DMS114 treated with DMSO at 0.1 percent for 48 hours (cell line): ENCODE data around the gene PKP4.

Experiments
- DNase-seq: peaks from one replicate; lab custom pipeline; 2025; ENCODE audit not compliant: unreplicated experiment; lab: John Stamatoyannopoulos, UW

PKP4 gene

GRCh38 chr2:158586491-158586890, 129.7 kb downstream of the PKP4 start:
- no peak for DNase-seq

GRCh38 chr2:158589303-158589702, 132.6 kb downstream of the PKP4 start:
- DNase-seq, result no peak

DNA sequence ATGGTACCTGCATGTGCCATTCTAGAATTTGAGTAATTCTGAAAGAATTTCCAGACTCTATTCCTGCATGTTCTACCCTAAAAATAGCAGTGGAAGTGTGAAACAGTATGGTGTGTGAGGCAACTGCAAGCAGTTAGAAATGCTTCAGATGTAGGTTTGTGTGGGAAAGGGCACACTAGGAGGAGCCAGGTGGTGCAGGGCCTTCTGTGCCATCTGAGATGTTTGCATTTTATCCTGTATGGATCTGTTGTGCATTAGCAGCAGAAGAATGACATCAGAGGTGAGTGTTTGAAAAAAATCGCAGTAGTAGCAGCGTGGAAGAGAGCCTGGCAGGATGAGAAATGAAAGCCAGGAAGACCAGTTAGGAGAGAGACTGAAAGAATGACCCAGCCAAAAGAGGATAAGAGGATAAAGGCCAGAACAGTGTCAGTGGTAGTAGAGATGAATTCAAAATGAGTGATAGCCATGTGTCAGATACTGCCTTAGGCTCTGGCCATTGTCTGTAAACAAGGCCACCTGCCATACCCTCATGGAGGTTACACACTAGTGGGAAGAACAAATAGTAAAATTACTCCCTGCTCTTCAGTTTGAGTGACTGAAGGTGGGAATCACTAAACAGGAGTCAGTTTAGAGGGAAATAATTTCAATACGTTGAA, 142.2 kb downstream of the PKP4 start:
- no peak for DNase-seq

GRCh38 chr2:158599609-158600008, 142.9 kb downstream of the PKP4 start:
- DNase-seq, result no peak

DNA sequence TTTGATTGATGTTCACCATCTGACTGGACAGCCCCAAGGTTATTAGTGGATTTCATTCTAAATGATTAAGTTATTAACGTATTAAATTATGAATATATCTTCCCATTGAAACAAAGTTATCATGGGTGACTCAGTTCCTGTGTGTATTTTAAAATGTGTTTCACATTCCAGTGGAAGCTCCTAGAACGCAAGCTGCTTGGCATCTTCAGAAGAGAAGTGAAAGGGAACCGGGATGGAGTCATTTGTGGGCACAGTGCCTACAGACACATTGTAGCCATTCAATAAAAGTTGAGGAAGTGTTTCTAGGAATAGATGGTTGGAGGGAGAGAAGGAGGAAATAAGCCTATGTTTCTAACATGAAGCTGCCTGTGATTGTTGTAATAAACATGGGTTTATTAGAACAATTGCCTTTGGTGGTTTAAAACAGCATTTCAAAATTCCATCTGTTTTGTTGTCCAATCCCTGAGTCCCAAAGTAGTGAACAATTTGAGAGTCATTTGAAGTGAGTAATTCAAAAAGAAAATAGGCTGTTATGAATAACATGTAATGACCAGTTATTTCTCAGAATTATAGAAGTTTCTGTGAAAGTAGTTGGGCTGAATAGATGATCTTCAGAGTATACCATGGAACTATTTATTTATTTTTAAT, 143.5 kb downstream of the PKP4 start:
- DNase-seq, result no peak

DNA sequence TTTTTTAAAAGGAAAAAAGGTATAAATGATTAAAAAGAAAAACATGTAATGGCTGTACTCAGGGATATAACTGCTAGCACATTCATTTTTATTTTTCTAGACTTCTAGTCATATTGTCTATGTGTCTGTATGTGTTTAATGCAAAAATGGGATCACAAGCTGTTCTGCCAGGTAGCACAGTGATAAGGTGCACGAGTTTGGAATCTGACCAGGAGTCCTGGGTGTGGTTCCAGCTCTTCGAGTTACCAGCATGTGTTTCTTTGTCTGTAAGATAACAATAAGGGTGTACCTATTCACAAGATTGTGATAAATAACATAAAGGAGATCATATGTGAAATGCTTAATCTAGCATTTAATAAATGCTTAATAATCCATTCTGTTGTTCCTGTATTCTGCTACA, 145.3 kb downstream of the PKP4 start:
- DNase-seq, result no peak

DNA sequence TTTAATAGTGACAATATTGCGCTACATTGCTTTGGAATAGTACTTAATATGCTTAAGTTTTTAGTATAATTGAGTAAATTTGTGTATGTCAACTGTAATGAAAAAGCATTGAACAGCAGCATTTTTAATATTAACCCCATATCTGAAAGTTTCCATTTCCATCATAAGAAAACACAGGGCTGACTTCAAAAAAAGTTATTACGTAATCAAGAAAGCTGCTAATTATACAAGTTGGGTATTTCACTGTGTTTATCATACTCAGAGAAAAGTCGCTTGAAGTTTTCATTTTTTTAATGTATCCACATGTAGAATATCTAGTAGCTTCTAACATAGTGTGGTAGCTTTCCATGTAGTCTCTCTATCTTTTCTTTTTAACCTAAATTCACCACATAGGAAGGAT, 146.5 kb downstream of the PKP4 start:
- no peak for DNase-seq

DNA sequence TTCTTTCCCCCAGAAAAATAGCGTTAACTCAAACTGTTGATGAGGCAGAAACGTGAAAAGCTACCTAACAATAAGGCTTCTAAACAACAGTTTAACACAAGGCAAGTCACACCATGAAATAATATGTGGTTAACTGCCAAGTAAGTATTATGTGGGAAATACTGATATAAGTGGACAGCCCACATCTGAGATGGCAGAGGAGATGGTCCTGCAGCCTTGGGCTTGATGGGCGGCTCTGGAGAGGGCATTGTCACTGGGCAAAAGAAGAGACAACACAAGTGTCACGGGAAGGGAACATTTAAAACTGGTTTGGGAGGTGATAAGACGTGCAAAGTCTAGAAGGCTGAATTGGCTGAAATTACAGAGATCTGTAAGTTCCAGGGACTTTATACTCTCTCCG, 147.2 kb downstream of the PKP4 start:
- DNase-seq, result no peak

- no peak for DNase-seq
Observed at GRCh38 chr2:158610059-158610458, 153.3 kb downstream of the PKP4 start.

DNA sequence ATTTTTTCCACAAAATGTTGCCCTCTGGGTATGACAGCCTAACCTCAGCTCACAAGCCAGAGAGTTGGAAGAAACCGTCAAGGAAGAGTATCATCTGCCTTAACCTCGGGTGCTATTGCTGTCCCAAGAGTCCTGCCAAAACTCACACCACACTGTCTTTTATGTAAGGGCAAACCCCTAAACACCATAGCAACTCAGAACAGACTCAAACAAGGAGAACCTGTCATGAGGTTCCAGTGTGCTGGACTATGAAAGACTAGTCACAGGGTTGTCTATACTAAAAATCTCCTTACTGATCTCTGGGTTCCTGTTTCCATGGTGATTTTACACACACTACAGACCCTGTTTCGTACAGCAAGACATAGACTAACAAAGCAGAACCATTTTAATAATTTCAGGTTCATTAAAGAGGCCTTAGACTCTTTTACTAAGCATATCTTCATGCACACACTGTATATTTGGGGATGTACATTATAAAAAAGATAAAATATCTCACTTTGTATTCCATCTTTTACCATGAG, 159.8 kb downstream of the PKP4 start:
- DNase-seq, result no peak

DNA sequence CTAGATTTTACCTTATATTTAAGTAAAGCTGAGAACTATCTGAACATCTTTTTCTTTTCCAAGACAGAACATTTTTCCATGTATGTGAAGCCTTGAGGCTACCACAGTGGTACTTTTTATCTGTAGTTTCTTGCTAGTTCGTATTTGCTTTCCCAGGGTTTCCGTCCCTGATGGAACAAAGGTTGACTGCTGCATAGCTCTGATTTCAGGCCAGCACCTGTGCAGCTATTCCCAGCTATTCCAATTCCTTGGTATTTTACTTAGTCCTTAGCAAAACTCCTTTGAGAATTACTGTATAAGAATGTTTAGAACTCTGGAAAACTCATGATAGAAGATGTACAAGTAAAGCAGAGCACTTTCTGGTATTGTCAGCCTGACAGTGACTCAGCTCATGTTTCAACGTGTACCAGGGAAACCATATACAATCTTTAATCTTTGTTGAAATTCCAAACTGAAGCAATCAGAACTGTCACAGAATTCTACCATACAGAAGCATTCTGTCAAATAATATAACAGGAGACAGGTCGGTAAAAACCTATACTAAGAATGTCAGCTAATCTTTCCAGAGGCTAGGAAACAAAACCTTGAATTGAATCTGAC, 162.2 kb downstream of the PKP4 start:
- DNase-seq, result no peak

DNA sequence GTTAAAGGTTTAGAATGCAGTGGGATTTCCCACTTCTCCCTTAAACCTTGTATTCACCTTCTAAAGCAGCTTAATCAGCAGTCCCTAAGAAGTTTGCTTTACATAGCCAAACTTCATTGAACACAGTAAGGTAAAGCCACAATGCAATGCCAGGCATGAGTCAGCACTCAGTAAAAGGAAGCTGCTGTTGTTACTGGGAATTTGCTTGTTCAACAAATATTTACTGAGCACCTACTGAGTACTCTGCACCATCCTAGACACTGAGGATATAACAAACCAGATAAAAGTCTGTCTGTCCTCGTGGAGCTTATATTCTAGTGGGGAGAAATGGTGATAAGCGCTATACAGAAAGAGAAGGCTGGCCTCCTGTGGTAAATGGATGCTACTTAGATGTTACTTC, 162.7 kb downstream of the PKP4 start:
- DNase-seq, result no peak

DNA sequence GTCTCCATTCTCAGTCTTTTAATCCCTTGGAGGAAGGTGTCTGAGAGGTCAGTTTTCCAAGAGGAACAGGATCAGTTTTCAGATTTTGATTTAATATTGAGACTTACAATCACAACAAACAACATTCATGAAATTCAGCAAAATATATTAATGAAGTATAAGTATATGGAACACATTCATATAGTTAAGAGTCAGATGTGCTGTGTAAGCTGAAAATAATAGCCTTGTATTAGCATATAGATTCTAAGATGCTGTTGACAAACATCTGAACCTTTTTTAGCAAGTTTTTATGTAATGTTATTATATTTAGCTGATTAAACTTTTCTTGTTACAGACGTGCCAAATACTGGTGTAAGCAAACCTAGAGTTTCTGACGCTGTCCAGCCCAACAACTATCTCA, 163.9 kb downstream of the PKP4 start:
- no peak for DNase-seq

- no peak for DNase-seq
Observed at GRCh38 chr2:158624071-158624667, 167.4 kb downstream of the PKP4 start.

DNA sequence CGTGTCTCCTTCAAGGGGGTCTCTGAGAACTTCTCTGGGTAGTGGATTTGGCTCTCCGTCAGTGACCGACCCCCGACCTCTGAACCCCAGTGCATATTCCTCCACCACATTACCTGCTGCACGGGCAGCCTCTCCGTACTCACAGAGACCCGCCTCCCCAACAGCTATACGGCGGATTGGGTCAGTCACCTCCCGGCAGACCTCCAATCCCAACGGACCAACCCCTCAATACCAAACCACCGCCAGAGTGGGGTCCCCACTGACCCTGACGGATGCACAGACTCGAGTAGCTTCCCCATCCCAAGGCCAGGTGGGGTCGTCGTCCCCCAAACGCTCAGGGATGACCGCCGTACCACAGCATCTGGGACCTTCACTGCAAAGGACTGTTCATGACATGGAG, 168.2 kb downstream of the PKP4 start:
- no peak for DNase-seq

- DNase-seq, result no peak
Observed at GRCh38 chr2:158629116-158629515, 172.4 kb downstream of the PKP4 start.

DNA sequence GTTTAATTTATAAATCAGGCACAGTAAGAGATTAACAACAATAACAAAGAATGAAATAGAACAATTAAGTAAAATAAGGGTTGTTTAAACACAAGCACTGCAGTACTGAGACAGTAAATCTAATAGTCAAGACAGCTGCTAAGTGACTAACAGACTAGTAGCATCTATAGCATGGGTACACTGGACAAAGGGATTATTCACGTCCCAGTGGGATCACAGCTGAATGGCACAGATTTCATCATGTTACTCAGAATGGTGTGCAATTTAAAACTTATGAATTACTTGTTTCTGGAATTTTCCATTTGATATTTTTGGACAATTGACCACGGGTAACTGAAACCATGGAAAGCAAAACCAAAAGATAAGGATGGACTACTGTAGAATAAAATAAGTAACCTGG, 176.5 kb downstream of the PKP4 start:
- no peak for DNase-seq

DNA sequence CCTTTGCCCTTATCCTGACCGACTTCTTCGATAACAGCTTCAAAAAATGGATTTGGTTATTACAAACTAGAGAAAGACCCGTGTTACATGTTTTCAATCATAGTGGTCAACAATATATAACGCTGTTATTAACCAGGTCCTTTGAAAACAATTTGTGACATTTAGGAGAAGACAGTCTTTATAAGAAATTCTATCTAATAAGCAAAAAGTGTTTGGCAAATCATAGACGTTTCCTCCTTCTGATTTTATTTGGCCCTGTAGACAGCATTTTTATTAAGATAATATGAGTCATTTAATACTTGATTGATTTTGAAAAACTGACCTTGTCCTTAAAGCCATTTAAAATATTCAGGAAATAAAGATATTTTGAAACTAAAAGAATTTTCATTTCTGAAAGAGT, 177.9 kb downstream of the PKP4 start:
- DNase-seq, result no peak

- DNase-seq, result no peak
Observed at GRCh38 chr2:158635961-158636601, 179.3 kb downstream of the PKP4 start.

GRCh38 chr2:158637357-158637756, 180.6 kb downstream of the PKP4 start:
- DNase-seq, result no peak

GRCh38 chr2:158644139-158644538, 187.4 kb downstream of the PKP4 start:
- no peak for DNase-seq

GRCh38 chr2:158645299-158645698, 188.5 kb downstream of the PKP4 start:
- no peak for DNase-seq
